Endometrial microvascular endothelial cells (primary cell): ENCODE results near the gene ZYG11B. TPM values are rescaled to one million over a fixed set of nuclear protein-coding genes. Genes with fewer than 3 reads are reported as not detected.
"Not testable (repeated sequence)": the region's sequence is repeated elsewhere in the genome, so short reads cannot be mapped to it uniquely, and the experiment has no call there.

ENCODE experiments used
- in situ Hi-C: cut with HindIII; loops from 2 replicates; pipeline ENCODE4 v1.10.0; 2017; ENCODE audit warnings: low sequenced_read_pairs, low pct_unique_long_range_greater_than_20kb; ENCODE audit errors: inconsistent ontology term
- total RNA-seq: library from RNA; depleted of rRNA; stranded (reverse); fragments of >200 nt; gene quantifications from one replicate; pipeline ENCODE4 v1.2.3, GENCODE V29; 2015; ENCODE audit errors: inconsistent ontology term

ZYG11B gene
- total RNA-seq, 1 donor from 2014 or later: 39.9 TPM

GRCh38 chr1:52820830-52821229 is 94.6 kb downstream of the ZYG11B start:
- in situ Hi-C loops: not testable (repeated sequence)

DNA sequence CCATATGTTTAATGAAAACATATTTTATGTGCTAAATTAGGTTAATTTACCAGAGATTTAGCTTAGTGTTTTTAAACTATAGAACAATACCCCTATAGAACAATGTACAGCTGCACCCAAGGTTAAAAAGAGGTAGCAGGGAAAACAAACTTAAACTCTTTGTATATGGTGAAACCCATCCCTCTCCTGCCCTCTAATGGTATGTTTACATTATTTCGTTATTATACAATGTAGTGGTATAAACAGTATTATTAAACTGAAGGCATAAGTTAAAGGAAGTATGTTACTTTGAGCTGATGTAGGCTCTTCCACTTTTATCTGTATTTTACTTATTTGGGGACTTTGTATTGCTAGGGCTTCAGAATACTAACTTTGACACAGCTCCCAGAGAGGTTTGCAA is 99.6 kb downstream of the ZYG11B start:
- in situ Hi-C loops: no loop called here

GRCh38 chr1:52834798-52835197 is 108.5 kb downstream of the ZYG11B start:
- in situ Hi-C loops: no loop called here

GRCh38 chr1:52836035-52836434 is 109.8 kb downstream of the ZYG11B start:
- in situ Hi-C loops: no loop called here

DNA sequence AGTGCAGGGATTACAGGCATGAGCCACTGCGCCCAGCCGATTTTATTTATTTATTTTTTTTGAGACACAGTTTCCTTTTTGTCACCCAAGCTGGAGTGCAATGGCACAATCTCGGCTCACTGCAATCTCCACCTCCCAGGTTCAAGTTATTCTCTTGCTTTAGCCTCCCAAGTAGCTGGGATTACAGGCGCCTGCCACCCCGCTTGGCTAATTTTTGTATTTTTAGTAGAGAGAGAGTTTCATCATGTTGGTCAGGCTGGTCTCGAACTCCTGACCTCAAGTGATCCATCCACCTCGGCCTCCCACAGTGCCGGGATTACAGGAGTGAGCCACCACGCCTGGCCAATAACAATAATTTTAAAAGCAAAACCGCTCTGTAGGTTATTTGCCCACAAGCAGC is 112.9 kb downstream of the ZYG11B start:
- in situ Hi-C loops: not testable (repeated sequence)

DNA sequence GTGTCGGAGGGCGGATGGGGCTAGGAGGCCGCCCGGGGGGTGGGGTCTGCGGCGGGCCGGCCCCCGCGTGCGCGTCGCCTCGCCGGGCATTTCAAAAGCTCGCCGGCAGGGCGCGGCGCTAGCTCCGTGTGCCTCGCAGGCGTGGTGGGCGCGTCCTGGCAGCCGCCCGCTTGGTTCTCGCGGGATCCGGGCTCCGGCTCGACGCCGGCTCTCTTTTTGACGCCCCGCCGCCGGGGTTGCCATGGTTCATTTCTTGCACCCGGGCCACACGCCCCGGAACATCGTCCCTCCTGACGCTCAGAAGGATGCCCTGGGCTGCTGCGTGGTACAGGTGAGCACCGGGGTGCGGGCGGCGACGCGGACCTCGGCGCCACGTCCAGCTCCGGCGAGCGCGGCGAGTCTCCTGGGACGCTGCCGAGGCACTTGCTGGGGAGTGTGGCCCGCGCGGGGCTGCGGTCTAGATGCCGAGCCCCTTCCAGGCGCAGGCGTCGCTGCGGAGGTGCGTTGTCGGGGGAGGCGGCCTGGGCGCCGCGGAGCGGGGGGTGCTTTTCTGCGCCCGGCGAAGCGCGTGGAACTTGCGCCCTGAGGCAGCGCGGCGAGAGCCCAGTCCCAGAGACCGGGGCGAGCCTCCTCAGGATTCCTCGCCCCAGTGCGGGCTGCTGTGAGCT is 116.5 kb downstream of the ZYG11B start, which contains the start of gene ZYG11A:
Gene ZYG11A (plus strand): TSS at position 118 of the 668 bp plus-strand sequence. CDS start 124 bp downstream, at position 242.
- in situ Hi-C loops: no loop called here

- in situ Hi-C loops: not testable (repeated sequence)
These were observed 118.9 kb downstream of the ZYG11B start for GRCh38 chr1:52845119-52845518.

DNA sequence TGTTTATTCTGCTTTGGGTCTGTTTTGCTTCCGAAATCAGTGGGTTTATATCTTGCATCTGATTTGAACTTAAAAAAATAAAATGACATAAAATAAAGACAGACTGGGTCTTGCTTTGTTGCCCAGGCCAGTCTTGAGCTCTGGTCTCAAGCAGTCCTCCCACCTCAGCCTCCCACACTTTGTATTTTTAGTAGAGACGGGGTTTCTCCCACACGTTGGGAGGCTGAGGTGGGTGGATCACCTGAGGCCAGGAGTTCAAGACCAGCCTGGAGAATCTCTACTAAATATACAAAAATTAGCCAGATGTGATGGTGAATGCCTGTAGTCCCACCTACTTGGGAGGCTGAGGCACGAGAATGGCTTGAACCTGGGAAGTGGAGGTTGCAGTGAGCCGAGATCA is 122.2 kb downstream of the ZYG11B start:
- in situ Hi-C loops: no loop called here

- in situ Hi-C loops: no loop called here
These were observed 124.7 kb downstream of the ZYG11B start for GRCh38 chr1:52850951-52851350.

DNA sequence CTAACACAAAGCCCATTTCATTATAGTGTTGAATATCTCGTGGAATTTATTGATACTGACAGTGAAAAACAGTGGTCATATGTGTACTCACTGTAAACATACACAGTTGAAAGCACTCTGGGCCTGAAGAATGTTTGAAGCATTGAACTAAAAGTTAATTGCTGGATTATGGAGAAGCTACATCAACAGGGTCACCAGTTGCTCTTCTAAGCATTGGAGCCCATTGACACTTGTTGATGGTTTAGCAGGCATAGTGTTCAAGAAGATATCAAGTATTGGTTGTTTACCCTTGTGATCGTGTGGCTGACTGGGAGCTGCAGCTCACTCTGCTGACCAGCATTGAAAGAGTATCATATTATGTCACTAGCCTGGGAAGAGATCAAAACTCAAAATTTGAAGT is 126.6 kb downstream of the ZYG11B start:
- in situ Hi-C loops: no loop called here

DNA sequence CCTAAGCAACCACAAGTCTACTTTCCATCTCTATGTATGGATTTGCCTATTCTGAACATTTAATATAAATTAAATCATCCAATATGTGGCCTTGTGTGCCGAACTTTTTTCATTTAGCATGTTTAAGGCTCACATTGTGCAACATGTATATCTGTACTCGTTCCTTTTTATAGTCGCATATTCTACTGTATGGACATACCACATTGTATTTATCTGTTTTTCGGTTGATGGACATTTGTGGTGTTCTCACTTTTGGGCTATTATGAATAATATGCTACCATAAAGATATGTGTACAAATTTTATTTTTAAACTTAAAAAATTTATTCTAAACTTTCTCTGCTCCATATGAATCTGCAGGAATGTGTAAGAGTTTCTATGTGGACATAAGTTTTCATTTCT is 129.3 kb downstream of the ZYG11B start:
- in situ Hi-C loops: no loop called here

DNA sequence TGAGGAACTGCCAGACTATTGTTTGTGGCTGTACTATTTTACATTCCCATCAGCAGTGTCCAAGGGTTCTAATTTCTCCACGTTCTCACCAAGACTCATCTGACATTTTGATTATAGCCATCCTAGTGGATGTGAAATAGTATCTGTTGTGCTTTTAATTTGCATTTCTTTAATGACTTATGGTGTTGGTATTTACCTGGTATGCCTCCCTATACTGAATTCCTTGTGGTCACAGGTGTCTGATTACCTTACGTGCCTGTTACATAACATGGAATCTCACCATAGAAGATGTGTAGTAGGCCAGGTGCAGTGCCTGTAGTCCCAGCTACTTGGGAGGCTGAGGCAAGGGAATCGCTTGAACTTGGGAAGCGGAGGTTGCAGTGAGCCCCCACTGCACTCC is 129.8 kb downstream of the ZYG11B start:
- in situ Hi-C loops: no loop called here

GRCh38 chr1:52857443-52857842 is 131.2 kb downstream of the ZYG11B start:
- in situ Hi-C loops: no loop called here

GRCh38 chr1:52862666-52863458 is 136.6 kb downstream of the ZYG11B start:
- in situ Hi-C loops: no loop called here

GRCh38 chr1:52867087-52867863 is 141.0 kb downstream of the ZYG11B start:
- in situ Hi-C loops: no loop called here

GRCh38 chr1:52869727-52870126 is 143.5 kb downstream of the ZYG11B start:
- in situ Hi-C loops: not testable (repeated sequence)

- in situ Hi-C loops: no loop called here
These were observed 150.6 kb downstream of the ZYG11B start for GRCh38 chr1:52876843-52877242.
